GM18505 (cell line): Measurements from ENCODE around the gene TERC.
A peak's percentile ranks its signal among the peaks of the same experiment; 100 is the strongest.
"Not testable (repeated sequence)": the region's sequence is repeated elsewhere in the genome, so short reads cannot be mapped to it uniquely, and the experiment has no call there.

Experiments used
- ATAC-seq: cut with Tn5 transposase; IDR thresholded peaks from one replicate; pipeline ENCODE4 v1.9.1; 2021; ENCODE audit not compliant: unreplicated experiment
- POLR2A ChIP-seq: IDR thresholded peaks from 4 replicates; pipeline ENCODE4 v1.6.1; 2011; ENCODE audit warnings: borderline replicate concordance; ENCODE audit not compliant: insufficient read depth, insufficient read length; ENCODE audit errors: extremely low read depth

The TERC gene

DNA sequence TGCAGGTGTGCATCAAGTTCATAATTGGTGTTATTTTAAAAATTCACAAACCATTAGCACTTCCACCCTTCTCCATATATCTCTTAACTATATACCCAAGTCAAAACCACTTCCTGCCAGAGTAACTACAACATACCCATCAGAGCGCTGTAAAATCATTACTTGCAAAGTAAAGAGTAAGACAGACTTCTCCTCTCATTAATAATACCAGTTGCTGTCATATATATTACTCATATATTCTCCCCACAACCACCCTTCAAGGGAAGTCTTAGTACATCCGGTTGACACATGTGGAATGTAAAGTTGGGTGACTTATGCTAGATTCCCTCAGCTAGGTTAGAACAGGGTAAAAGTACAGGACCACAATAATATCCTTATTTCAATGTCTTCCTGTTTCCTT, 5.6 kb downstream of the TERC start:
- ATAC-seq = no peak
- TF ChIP-seq POLR2A = no peak

GRCh38 chr3:169758359-169758994, 6.4 kb downstream of the TERC start:
- no peak for ATAC-seq
- no peak for TF ChIP-seq POLR2A

DNA sequence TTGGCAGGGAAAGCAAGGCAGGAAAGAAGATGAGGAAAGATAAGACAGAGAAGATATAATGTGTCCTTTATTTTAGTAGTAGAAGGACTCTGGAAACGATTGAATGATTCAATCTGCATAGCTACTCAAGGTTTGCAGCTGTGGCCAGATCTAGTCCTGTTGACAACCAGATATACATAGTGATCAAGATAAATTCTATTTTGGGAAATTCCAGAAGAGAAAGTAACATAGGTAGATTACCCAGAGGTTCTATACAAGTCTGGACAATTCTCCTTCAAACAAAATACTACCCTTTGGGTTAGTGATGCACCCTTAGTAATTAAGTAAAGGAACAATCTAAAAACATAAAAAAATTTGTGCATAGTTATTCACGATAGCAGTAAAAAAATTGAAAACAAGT, 9.4 kb downstream of the TERC start:
- no peak for ATAC-seq
- TF ChIP-seq POLR2A = no peak

- ATAC-seq = no peak
- TF ChIP-seq POLR2A = no peak
Observed at GRCh38 chr3:169754711-169755110, 10.1 kb downstream of the TERC start.

- TF ChIP-seq POLR2A = no peak
- ATAC-seq = no peak
Observed at GRCh38 chr3:169751875-169752274, 13.0 kb downstream of the TERC start.

GRCh38 chr3:169750665-169751064, 14.2 kb downstream of the TERC start:
- ATAC-seq = no peak
- TF ChIP-seq POLR2A = no peak

GRCh38 chr3:169748670-169749069, 16.2 kb downstream of the TERC start:
- peak; percentile 45 for ATAC-seq
- TF ChIP-seq POLR2A = no peak

DNA sequence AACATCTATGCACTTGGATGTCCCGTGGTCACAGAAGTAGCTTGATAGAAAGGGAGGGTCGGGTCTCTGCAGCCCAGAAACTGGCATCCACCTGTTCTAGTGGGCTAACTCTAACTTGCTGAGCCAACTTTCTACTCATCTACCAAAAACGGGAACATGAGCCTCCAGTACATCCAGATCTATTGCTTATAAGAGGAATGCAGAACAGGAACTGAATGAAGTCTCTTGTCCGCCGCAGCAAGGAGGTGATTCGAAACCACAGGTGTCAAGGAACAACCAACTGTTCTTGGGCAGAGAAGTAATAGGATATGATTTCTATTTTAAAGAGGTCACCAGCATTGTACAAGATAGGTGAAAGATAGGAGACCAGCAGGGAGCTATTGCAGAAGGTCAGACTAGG, 17.9 kb downstream of the TERC start:
- ATAC-seq = no peak
- no peak for TF ChIP-seq POLR2A

DNA sequence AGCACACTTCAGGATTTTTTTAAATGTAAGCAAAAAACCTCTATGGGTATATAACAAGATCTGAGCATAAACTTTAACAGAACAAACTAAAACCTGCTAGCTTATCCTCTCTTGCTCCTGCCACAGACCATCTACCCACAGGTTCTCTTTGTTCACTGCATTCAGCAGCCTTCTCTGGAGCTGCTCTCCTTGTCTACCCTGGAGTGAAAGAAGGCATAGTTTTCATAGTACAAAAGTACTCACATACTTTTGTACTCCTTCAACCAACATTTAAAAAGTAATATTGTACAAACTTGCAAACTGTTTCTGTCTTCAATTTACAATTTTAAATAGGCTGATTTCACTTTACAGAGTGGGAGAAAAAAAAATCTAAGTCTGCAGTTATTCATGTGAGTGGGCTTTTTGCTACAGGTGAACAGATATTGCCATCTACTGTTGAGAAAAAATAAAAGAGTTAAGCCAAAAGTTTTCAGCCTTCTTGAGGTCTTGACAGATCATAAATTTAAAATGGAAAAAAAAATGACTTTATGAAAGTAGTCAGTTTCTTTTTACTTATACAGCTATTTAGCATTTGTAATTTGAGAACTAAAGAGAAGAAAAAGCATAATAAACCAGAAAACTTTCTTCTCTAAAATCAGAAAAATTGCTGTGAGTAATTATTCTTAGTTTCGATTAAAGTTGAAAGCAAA, 20.4 kb downstream of the TERC start:
- no peak for ATAC-seq
- TF ChIP-seq POLR2A = no peak

GRCh38 chr3:169739067-169739466, 25.8 kb downstream of the TERC start:
- no peak for ATAC-seq
- TF ChIP-seq POLR2A = no peak

DNA sequence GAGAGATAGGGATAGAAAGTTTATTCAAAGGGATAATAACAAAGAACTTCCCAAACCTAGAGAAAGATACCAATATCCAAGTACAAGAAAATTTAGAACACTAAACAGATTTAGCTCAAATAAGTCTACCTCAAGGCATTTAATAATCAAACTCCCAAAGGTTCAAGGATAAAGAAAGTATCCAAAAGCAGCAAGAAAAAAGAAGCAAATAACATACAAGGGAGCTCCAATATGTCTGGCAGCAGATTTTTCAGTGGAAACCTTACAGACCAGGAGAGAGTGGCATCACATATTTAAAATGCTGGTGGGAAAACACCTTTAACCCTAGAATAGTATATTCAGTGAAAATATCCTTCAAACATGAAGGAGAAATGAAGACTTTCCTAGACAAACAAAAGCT, 33.0 kb downstream of the TERC start:
- not testable (repeated sequence) for ATAC-seq

- ATAC-seq = no peak
- TF ChIP-seq POLR2A = no peak
Observed at GRCh38 chr3:169722724-169723123, 42.1 kb downstream of the TERC start.

GRCh38 chr3:169718415-169718814, 46.4 kb downstream of the TERC start:
- ATAC-seq = not testable (repeated sequence)
